WERI-Rb-1 (cell line): ENCODE measurements around the gene ZNF263.

Experiments
- DNase-seq: peaks from one replicate; pipeline ENCODE4 v3.0.0-alpha.2; 2020
- H3K27ac ChIP-seq: fragments of 250-450 bp; sonication (Bioruptor Pico); 2 replicates; pipeline ENCODE4 v1.5.1; 2020; ENCODE audit warnings: mild to moderate bottlenecking, moderate library complexity
- H3K27me3 ChIP-seq: fragments of 250-450 bp; sonication (Bioruptor Pico); 2 replicates; pipeline ENCODE4 v1.5.1; 2021; ENCODE audit warnings: mild to moderate bottlenecking, low read depth, moderate library complexity; ENCODE audit not compliant: insufficient read depth, severe bottlenecking
- H3K36me3 ChIP-seq: fragments of 250-450 bp; sonication (Bioruptor Pico); 2 replicates; pipeline ENCODE4 v1.5.1; 2020; ENCODE audit warnings: mild to moderate bottlenecking, moderate library complexity
- H3K4me3 ChIP-seq: 2 replicates; pipeline ENCODE4 v1.5.1; 2011; ENCODE audit warnings: low read depth, mild to moderate bottlenecking, control low read depth, low read length
- H3K9me3 ChIP-seq: fragments of 250-450 bp; sonication (Bioruptor Pico); 2 replicates; pipeline ENCODE4 v1.5.1; 2021; ENCODE audit warnings: mild to moderate bottlenecking, moderate library complexity; ENCODE audit not compliant: severe bottlenecking
- CTCF ChIP-seq: IDR thresholded peaks from 2 replicates; pipeline ENCODE4 v1.5.1; 2011; ENCODE audit warnings: low read depth, mild to moderate bottlenecking, control low read depth, inconsistent platforms, low read length

The ZNF263 gene

GRCh38 chr16:3249451-3249850 lies 33.8 kb upstream of the ZNF263 start:
- H3K4me3 ChIP-seq, result no peak overlapping the region
- TF ChIP-seq CTCF, result no peak
- no peak for DNase-seq

GRCh38 chr16:3252967-3253366 lies 30.3 kb upstream of the ZNF263 start:
- H3K9me3 ChIP-seq, result no peaks in the 10 kb centered on the region
- H3K36me3 ChIP-seq, result no peaks in the 10 kb centered on the region
- H3K4me3 ChIP-seq, result no peak overlapping the region
- no peak for DNase-seq
- TF ChIP-seq CTCF, result no peak
- H3K27ac ChIP-seq, result no peak overlapping the region
- no peaks in the 10 kb centered on the region for H3K27me3 ChIP-seq

More at GRCh38 chr16:3249451-3249850, 33.8 kb upstream of the ZNF263 start:
- Histone ChIP-seq H3K27ac (no peak overlapping the region), H3K27me3 (no peaks in the 10 kb centered on the region), H3K9me3 (no peaks in the 10 kb centered on the region), H3K36me3 (no peaks in the 10 kb centered on the region)

DNA sequence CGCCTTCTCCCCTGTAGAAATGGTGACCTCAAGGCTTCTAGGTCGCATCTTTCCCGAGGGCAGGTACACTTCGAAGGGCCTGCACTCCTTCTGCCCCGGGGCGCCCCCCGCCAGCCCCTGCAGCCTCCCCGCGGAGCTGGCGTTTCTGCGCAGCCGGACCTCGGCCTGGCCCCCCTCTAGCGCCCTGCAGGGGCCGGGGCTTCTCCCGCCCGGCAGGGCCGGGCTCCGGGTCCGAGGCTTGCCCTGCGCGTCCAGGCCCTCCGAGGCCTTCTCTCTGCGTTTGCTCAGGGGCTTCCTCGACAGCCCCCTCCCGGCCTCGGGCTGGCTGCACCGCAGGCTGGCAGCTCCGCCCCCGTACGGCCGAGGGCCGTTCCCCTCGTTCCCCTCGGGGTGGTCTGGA lies 29.0 kb upstream of the ZNF263 start:
- Histone ChIP-seq H3K27ac (no peak overlapping the region), H3K36me3 (no peaks in the 10 kb centered on the region), H3K9me3 (no peaks in the 10 kb centered on the region), H3K27me3 (no peaks in the 10 kb centered on the region), H3K4me3 (no peak overlapping the region)
- TF ChIP-seq CTCF, result no peak
- no peak for DNase-seq

GRCh38 chr16:3256146-3256865 lies 27.0 kb upstream of the ZNF263 start, which contains the start of gene MEFV:
Gene MEFV (minus strand): TSS chr16:3256633. CDS start chr16:3256587, 46 bp downstream.
- TF ChIP-seq CTCF, result 0 out of 2 replicates have a peak, but pooled peaks have one; percentile 8
- peak; percentile 39 for DNase-seq
- no peaks in the 10 kb centered on the region for H3K27me3 ChIP-seq
- no peak within 1 kb of the TSS for H3K4me3 ChIP-seq
- peak within 1 kb of the TSS; percentile 42 for H3K27ac ChIP-seq
- no peaks in the 10 kb centered on the region for H3K9me3 ChIP-seq
- H3K36me3 ChIP-seq, result no peaks in the 10 kb centered on the region

- TF ChIP-seq CTCF, result no peak
- DNase-seq, result no peak
- Histone ChIP-seq H3K27ac (peak overlapping the region; percentile 42), H3K36me3 (no peaks in the 10 kb centered on the region), H3K27me3 (no peaks in the 10 kb centered on the region), H3K9me3 (no peaks in the 10 kb centered on the region), H3K4me3 (no peak overlapping the region)
Measured at GRCh38 chr16:3256866-3257465, 26.3 kb upstream of the ZNF263 start.
